HepG2 (cell line): ENCODE data around the gene SPART. TPM values are rescaled to one million over a fixed set of nuclear protein-coding genes. Genes with fewer than 3 reads are reported as not detected.
A peak's percentile ranks its signal among the peaks of the same experiment; 100 is the strongest.

ENCODE experiments used
- ATAC-seq: fragments of 200-7000 bp; cut with Tn5 transposase; 3 replicates; pipeline ENCODE4 v1.9.1; 2020; ENCODE audit warnings: mild to moderate bottlenecking, moderate library complexity
- BruUV-seq: library from RNA; stranded (reverse); fragments of 400-500 nt; replicated peaks from 2 replicates; lab custom pipeline; 2021; lab: Mats Ljungman, UMichigan
- CTCF ChIA-PET: fragments of 300-600 bp; formaldehyde crosslinking; extraction: SDS; loops from one replicate; lab custom pipeline; 2021; ENCODE audit warnings: low total read pairs, inconsistent platforms, low intra/inter-chr PET ratio; lab: Yijun Ruan, JAX
- POLR2A ChIA-PET: fragments of 350-600 bp; sonication (Branson Sonifier 250); formaldehyde crosslinking; loops from one replicate; lab custom pipeline; 2020; ENCODE audit warnings: antibody characterized with exemption, inconsistent platforms; lab: Yijun Ruan, JAX
- DNase-seq: peaks from one replicate; pipeline ENCODE4 v3.0.0-alpha.2; 2015; ENCODE audit warnings: low spot score
- FAIRE-seq: peaks from 3 replicates; lab custom pipeline; 2011; peaks lifted over from hg19 to GRCh38; lab: Jason Lieb, UNC
- H2AFZ ChIP-seq: one replicate; pipeline ENCODE4 v1.6.1; 2011; ENCODE audit warnings: low read length, inconsistent platforms
- H3K27ac ChIP-seq: fragments of 300-600 bp; 3 replicates; pipeline ENCODE4 v1.8.0; 2011; ENCODE audit warnings: mixed run types, mild to moderate bottlenecking, mixed read lengths, low read length, inconsistent platforms; ENCODE audit not compliant: insufficient read depth; ENCODE audit errors: extremely low read length
- H3K27me3 ChIP-seq, 2 experiments: fragments of 200-600 bp in 1 of 2; 2 replicates in 1 of 2; 3 replicates in 1 of 2; pipeline versions ENCODE4 v1.6.0 to v1.8.0; 2011; ENCODE audit warnings: low read length in 2 of 2, mild to moderate bottlenecking in 2 of 2, moderate library complexity in 2 of 2, inconsistent platforms in 1 of 2; ENCODE audit not compliant: insufficient read depth in 2 of 2, control insufficient read depth in 1 of 2
- H3K36me3 ChIP-seq, 2 experiments: fragments of 200-600 bp in 1 of 2; replicated peaks in 1 of 2; 2 replicates in 1 of 2; 3 replicates in 1 of 2; pipeline versions ENCODE4 v1.5.1 to v1.8.0; 2011; ENCODE audit warnings: low read length in 2 of 2, inconsistent platforms in 1 of 2; ENCODE audit not compliant: insufficient read depth in 2 of 2, control insufficient read depth in 1 of 2
- H3K4me1 ChIP-seq: 2 replicates; pipeline ENCODE4 v1.5.1; 2012; ENCODE audit warnings: low read length, inconsistent platforms; ENCODE audit not compliant: insufficient read depth
- H3K4me2 ChIP-seq: 2 replicates; pipeline ENCODE4 v1.6.0; 2011; ENCODE audit warnings: low read depth, low read length, inconsistent platforms
- H3K4me3 ChIP-seq, 3 experiments: fragments of 200-600 bp in 1 of 3; sonication (generic), shearing (Covaris generic) in 1 of 3; replicated peaks in 1 of 3; 2 replicates each; pipeline ENCODE4 v1.5.1; 2011 to 2016; ENCODE audit warnings: low read length in 3 of 3, inconsistent platforms in 2 of 3, low read depth in 2 of 3, mild to moderate bottlenecking in 2 of 3, control low read depth in 1 of 3, mixed read lengths in 1 of 3; ENCODE audit not compliant: insufficient read depth in 1 of 3
- H3K79me2 ChIP-seq: one replicate; pipeline ENCODE4 v1.6.1; 2011; ENCODE audit warnings: low read length, inconsistent platforms; ENCODE audit not compliant: insufficient read depth
- H3K9ac ChIP-seq: 2 replicates; pipeline ENCODE4 v1.6.0; 2011; ENCODE audit warnings: mild to moderate bottlenecking, low read depth, low read length, inconsistent platforms; ENCODE audit not compliant: insufficient read depth
- H3K9me3 ChIP-seq: 2 replicates; pipeline ENCODE4 v1.5.1; 2012; ENCODE audit warnings: mild to moderate bottlenecking, low read length
- H4K20me1 ChIP-seq: 2 replicates; pipeline ENCODE4 v1.6.0; 2011; ENCODE audit warnings: inconsistent platforms, mild to moderate bottlenecking, low read length, moderate library complexity; ENCODE audit not compliant: insufficient read depth
- CTCF ChIP-seq: sonication (generic); formaldehyde crosslinking; IDR thresholded peaks from 2 replicates; pipeline ENCODE4 v1.5.0; 2020; ENCODE audit warnings: mild to moderate bottlenecking, missing genetic modification reagents, moderate library complexity
- MXI1 ChIP-seq: IDR thresholded peaks from 3 replicates; pipeline ENCODE4 v1.6.1; 2012; ENCODE audit warnings: low read depth, low read length, inconsistent platforms, borderline replicate concordance
- NCOA2 ChIP-seq: sonication (generic); formaldehyde crosslinking; IDR thresholded peaks from 2 replicates; pipeline ENCODE4 v1.8.0; 2022; ENCODE audit warnings: inconsistent platforms
- RAD21 ChIP-seq: fragments of 450-650 bp; formaldehyde crosslinking; IDR thresholded peaks from 2 replicates; pipeline ENCODE4 v1.5.0; 2020; ENCODE audit warnings: mild to moderate bottlenecking
- REXO4 ChIP-seq: sonication (generic); formaldehyde crosslinking; IDR thresholded peaks from 2 replicates; pipeline ENCODE4 v1.8.0; 2022; ENCODE audit warnings: missing genetic modification reagents, mild to moderate bottlenecking, borderline replicate concordance
- SMC3 ChIP-seq: IDR thresholded peaks from 2 replicates; pipeline ENCODE4 v1.6.1; 2011; ENCODE audit warnings: low read length, improper control_type of control experiment
- STAG1 ChIP-seq: sonication (generic); formaldehyde crosslinking; IDR thresholded peaks from 2 replicates; pipeline ENCODE4 v1.4.0; 2020; ENCODE audit warnings: missing genetic modification reagents
- THYN1 ChIP-seq: sonication (generic); formaldehyde crosslinking; IDR thresholded peaks from 2 replicates; pipeline ENCODE4 v1.8.1; 2023; ENCODE audit warnings: low read depth, mild to moderate bottlenecking, moderate library complexity, missing genetic modification reagents, borderline replicate concordance
- ZBTB42 ChIP-seq: sonication (generic); formaldehyde crosslinking; IDR thresholded peaks from 2 replicates; pipeline ENCODE4 v1.5.0; 2020; ENCODE audit warnings: mild to moderate bottlenecking, missing genetic modification reagents
- ZFP82 ChIP-seq: sonication (generic); formaldehyde crosslinking; IDR thresholded peaks from 2 replicates; pipeline ENCODE4 v1.5.1; 2020; ENCODE audit warnings: mild to moderate bottlenecking, missing genetic modification reagents, borderline replicate concordance
- ZMYM3 ChIP-seq: sonication (generic); formaldehyde crosslinking; IDR thresholded peaks from 2 replicates; pipeline ENCODE4 v1.5.1; 2020; ENCODE audit warnings: mild to moderate bottlenecking, missing genetic modification reagents
- ZNF670 ChIP-seq: sonication (generic); formaldehyde crosslinking; IDR thresholded peaks from 2 replicates; pipeline ENCODE4 v1.8.0; 2022; ENCODE audit warnings: mild to moderate bottlenecking, missing genetic modification reagents, borderline replicate concordance
- ZSCAN31 ChIP-seq: sonication (generic); formaldehyde crosslinking; IDR thresholded peaks from 2 replicates; pipeline ENCODE4 v1.5.0; 2020; ENCODE audit warnings: low read depth, mild to moderate bottlenecking, missing genetic modification reagents
- WGBS: methylation state at CpG from one replicate; pipeline ENCODE4 v1.1.6; 2017; ENCODE audit warnings: low lambda C conversion rate; 5-methylcytosine and 5-hydroxymethylcytosine counted together
- in situ Hi-C: cut with HindIII; loops from 2 replicates; pipeline ENCODE4 v1.10.0; 2017; ENCODE audit warnings: low pct_unique_long_range_greater_than_20kb; ENCODE audit not compliant: extremely low pct_ligation_motif_present
- intact Hi-C: fragments of 100-400 bp; cut with micrococcal nuclease; formaldehyde crosslinking; loops from one replicate; pipeline ENCODE4 v1.10.0; 2022; ENCODE audit not compliant: unreplicated experiment
- polyA plus RNA-seq, 8 experiments: library from polyadenylated mRNA; depleted of rRNA in 3 of 8; stranded (reverse) in 7 of 8; unstranded in 1 of 8; fragments of >200 nt; fragmentation: Illumina TruSeq in 4 of 8; extraction: Trizol in 4 of 8; gene quantifications; 2 replicates each; pipeline versions ENCODE4 v1.2.1 to v1.2.3, GENCODE V29; 2011 to 2016; ENCODE audit warnings: low read depth in 4 of 8, missing spikeins in 1 of 8, mixed read lengths in 1 of 8; ENCODE audit not compliant: insufficient read depth in 1 of 8
- total RNA-seq, 5 experiments: library from RNA; depleted of rRNA; stranded (reverse); fragments of >200 nt; fragmentation: Illumina TruSeq; extraction: Trizol; gene quantifications; 2 replicates each; pipeline ENCODE4 v1.2.3, GENCODE V29; 2016; ENCODE audit warnings: low read depth in 1 of 5
- TF ChIP-seq, protein P1 (sequence below): fragments of 450-650 bp; IDR thresholded peaks from 2 replicates; pipeline ENCODE4 v1.6.1; 2017; ENCODE audit warnings: mild to moderate bottlenecking
- TF ChIP-seq, protein P2 (sequence below): sonication (generic); formaldehyde crosslinking; IDR thresholded peaks from 2 replicates; pipeline ENCODE4 v1.5.0; 2020; ENCODE audit warnings: mild to moderate bottlenecking, low read depth, missing genetic modification reagents, borderline replicate concordance

The SPART gene
- total and polyA plus RNA-seq, 2 of the 13 experiments (the other 11 are each of a cell fraction or from before 2014, with no cell fraction given), result 8.9 to 28.8 TPM

DNA sequence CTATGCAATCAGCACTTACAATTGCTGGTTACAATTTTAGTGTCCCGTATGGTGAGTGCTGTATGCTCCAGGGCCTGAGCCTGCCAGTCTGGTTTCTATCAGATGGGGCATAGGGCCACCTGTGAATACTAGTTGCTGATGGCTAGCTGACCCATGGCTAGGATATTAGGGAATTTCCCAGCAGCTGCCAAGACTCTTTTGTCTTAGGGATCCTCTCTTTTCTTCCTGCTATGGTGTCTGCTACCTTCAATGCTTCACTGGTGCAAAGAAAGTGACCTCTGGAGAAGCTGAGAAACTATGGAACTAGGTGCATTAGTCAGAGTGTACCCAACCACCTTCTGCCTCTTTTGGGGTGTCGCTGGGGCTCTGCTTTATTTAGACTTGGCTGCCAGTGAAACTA lies 60.2 kb downstream of the SPART start (continued):
- TF ChIP-seq ZMYM3 (CRISPR knock-in tag) (no peak), ZFP82 (CRISPR knock-in tag) (no peak)
- TF ChIP-seq, protein P1, sequence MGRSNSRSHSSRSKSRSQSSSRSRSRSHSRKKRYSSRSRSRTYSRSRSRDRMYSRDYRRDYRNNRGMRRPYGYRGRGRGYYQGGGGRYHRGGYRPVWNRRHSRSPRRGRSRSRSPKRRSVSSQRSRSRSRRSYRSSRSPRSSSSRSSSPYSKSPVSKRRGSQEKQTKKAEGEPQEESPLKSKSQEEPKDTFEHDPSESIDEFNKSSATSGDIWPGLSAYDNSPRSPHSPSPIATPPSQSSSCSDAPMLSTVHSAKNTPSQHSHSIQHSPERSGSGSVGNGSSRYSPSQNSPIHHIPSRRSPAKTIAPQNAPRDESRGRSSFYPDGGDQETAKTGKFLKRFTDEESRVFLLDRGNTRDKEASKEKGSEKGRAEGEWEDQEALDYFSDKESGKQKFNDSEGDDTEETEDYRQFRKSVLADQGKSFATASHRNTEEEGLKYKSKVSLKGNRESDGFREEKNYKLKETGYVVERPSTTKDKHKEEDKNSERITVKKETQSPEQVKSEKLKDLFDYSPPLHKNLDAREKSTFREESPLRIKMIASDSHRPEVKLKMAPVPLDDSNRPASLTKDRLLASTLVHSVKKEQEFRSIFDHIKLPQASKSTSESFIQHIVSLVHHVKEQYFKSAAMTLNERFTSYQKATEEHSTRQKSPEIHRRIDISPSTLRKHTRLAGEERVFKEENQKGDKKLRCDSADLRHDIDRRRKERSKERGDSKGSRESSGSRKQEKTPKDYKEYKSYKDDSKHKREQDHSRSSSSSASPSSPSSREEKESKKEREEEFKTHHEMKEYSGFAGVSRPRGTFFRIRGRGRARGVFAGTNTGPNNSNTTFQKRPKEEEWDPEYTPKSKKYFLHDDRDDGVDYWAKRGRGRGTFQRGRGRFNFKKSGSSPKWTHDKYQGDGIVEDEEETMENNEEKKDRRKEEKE, result no peak

GRCh38 chr13:36282821-36283432 lies 63.3 kb downstream of the SPART start:
- Histone ChIP-seq H3K79me2 (no peaks in the 10 kb centered on the region), H3K4me2 (no peak overlapping the region), H4K20me1 (no peaks in the 10 kb centered on the region)
- POLR2A ChIA-PET, result no interaction called here
- 0 out of 2 replicates have a peak, but pooled peaks have one; percentile 42 for TF ChIP-seq RAD21 (CRISPR knock-in tag)
- TF ChIP-seq, protein P2, sequence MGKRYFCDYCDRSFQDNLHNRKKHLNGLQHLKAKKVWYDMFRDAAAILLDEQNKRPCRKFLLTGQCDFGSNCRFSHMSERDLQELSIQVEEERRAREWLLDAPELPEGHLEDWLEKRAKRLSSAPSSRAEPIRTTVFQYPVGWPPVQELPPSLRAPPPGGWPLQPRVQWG (CRISPR knock-in tag), result no peak
- peak; percentile 63; the same call in 1 of the 2 replicates for TF ChIP-seq SMC3
- TF ChIP-seq ZNF670 (CRISPR knock-in tag), result no peak
- TF ChIP-seq NCOA2 (CRISPR knock-in tag), result no peak
- no peak for TF ChIP-seq REXO4
- no peak for TF ChIP-seq MXI1
- TF ChIP-seq CTCF (CRISPR knock-in tag), result peak; percentile 69
- TF ChIP-seq THYN1 (CRISPR knock-in tag), result no peak
- TF ChIP-seq STAG1 (CRISPR knock-in tag), result peak; percentile 81
- no peak for TF ChIP-seq ZSCAN31 (CRISPR knock-in tag)
- TF ChIP-seq ZBTB42 (CRISPR knock-in tag), result no peak
- TF ChIP-seq, all 625 proteins: peak for 4
- FAIRE-seq, result peak; percentile 53
- no peaks in the 10 kb centered on the region for H3K27me3 ChIP-seq
- in situ Hi-C loops, result loop anchor here (5.0 kb wide), 1 partner anchor 454 kb away; no protein-coding TSS in a partner anchor
- no peak overlapping the region for H3K4me3 ChIP-seq
- H2AFZ ChIP-seq, result no peak overlapping the region
- 21% methylated on average over 6 of the region's 6 CpGs for WGBS
- no peak overlapping the region for H3K27ac ChIP-seq
- intact Hi-C loops, result loop anchor here (1.0 to 5.0 kb wide), 3 partner anchors 114 to 453 kb away; no protein-coding TSS in a partner anchor
- no peaks in the 10 kb centered on the region for H3K36me3 ChIP-seq
- no TSS peak for BruUV-seq
- CTCF ChIA-PET, result interaction anchor here (0.7 to 2.0 kb wide), 3 partner anchors 112 to 453 kb away, joined by 4 to 12 read pairs (median 7); no protein-coding TSS in a partner anchor
- peak; percentile 62 for ATAC-seq
- H3K4me1 ChIP-seq, result no peaks in the 10 kb centered on the region
- DNase-seq, result peak; percentile 17
- no peak overlapping the region for H3K9ac ChIP-seq
- peaks cover under 1% of the 10 kb centered on the region; the same call in 1 of the 2 replicates for H3K9me3 ChIP-seq
